PC-3 (cell line): ENCODE results near the gene MAGEA10.

Experiments used
- EZH2phosphoT487 ChIP-seq: fragments of 300-600 bp; sonication (generic); IDR thresholded peaks from 2 replicates; pipeline ENCODE4 v1.6.1; 2018; ENCODE audit warnings: mild to moderate bottlenecking, antibody characterized with exemption, low read length, borderline replicate concordance
- TF ChIP-seq, protein P1 (sequence below): fragments of 300-600 bp; sonication (generic); conservative IDR thresholded peaks from 2 replicates; pipeline ENCODE4 v1.5.1; 2017; ENCODE audit warnings: antibody characterized with exemption, low read depth, mild to moderate bottlenecking, low read length

DNA sequence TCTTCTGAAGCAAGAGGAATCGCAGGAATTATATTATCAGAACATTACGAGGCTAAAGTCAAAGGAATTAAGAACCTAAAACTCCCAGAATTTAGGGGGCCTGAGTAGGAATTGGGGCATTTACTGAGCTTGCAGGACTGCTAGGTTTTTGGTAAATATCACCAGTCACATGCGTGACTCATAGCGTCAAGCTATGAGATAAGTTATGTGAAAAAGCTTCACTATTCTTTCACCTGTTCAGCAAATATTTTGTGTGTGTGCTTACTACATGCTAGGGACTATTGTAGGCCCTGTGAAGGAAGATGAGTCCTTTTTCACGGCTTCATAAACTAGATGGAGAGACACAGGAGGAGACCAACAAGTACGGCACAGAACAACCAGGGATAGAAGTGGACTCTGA is 52.2 kb downstream of the MAGEA10 start:
- TF ChIP-seq, protein P1, sequence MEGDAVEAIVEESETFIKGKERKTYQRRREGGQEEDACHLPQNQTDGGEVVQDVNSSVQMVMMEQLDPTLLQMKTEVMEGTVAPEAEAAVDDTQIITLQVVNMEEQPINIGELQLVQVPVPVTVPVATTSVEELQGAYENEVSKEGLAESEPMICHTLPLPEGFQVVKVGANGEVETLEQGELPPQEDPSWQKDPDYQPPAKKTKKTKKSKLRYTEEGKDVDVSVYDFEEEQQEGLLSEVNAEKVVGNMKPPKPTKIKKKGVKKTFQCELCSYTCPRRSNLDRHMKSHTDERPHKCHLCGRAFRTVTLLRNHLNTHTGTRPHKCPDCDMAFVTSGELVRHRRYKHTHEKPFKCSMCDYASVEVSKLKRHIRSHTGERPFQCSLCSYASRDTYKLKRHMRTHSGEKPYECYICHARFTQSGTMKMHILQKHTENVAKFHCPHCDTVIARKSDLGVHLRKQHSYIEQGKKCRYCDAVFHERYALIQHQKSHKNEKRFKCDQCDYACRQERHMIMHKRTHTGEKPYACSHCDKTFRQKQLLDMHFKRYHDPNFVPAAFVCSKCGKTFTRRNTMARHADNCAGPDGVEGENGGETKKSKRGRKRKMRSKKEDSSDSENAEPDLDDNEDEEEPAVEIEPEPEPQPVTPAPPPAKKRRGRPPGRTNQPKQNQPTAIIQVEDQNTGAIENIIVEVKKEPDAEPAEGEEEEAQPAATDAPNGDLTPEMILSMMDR: no peak
- TF ChIP-seq EZH2phosphoT487: no peak
